ENCODE results near the gene CDKAL1. TPM values are rescaled to one million over a fixed set of nuclear protein-coding genes. Genes with fewer than 3 reads are reported as not detected.

CDKAL1 gene
- total and polyA plus RNA-seq, 2 of the 8 experiments (the other 6 are each of a cell fraction or from before 2014, with no cell fraction given) = 8.4 to 24.6 TPM

GRCh38 chr6:20569000-20569610 lies 34.8 kb downstream of the CDKAL1 start:
- Histone ChIP-seq H3K36me3 (ENCODE audit: control insufficient read depth in 2 of 4, insufficient read depth in 4 of 4, low read length in 3 of 4) (no peaks in the 10 kb centered on the region), H2BK12ac (ENCODE audit: low read depth, low read length) (no peak overlapping the region), H3K23me2 (ENCODE audit: low read depth, low read length) (no peaks in the 10 kb centered on the region), H2BK20ac (ENCODE audit: low read length) (no peak overlapping the region), H3K4me1 (replicated peaks in 1 of 4; ENCODE audit: control insufficient read depth in 3 of 4, insufficient read depth in 4 of 4, low read length in 3 of 4) (peaks cover 0 to 12% (median 1%) of the 10 kb centered on the region in 4 experiments; a peak in 1 of 7 replicates), H3K9ac (replicated peaks in 1 of 4; ENCODE audit: extremely low read depth in 1 of 4, low read depth in 3 of 4, low read length in 3 of 4) (no peak overlapping the region), H3K23ac (ENCODE audit: insufficient read length) (no peak overlapping the region), H3K79me2 (ENCODE audit: control insufficient read depth in 1 of 2, insufficient read depth in 2 of 2, low read length in 2 of 2) (no peaks in the 10 kb centered on the region; a peak in 1 of 4 replicates), H3K4me3 (ENCODE audit: extremely low read depth in 1 of 4, insufficient read depth in 2 of 4, low read depth in 3 of 4, low read length in 4 of 4) (no peak overlapping the region), H3K27me3 (replicated peaks in 1 of 4; ENCODE audit: control insufficient read depth in 3 of 4, extremely low read depth in 1 of 4, insufficient read depth in 3 of 4, low read length in 3 of 4) (no peaks in the 10 kb centered on the region), H2AFZ (ENCODE audit: low read length) (no peak overlapping the region), H2BK15ac (ENCODE audit: low read length) (no peak overlapping the region), H4K8ac (ENCODE audit: extremely low read depth, insufficient read depth, low read length) (no peak overlapping the region), H3K14ac (ENCODE audit: insufficient read length) (no peak overlapping the region), H4K5ac (ENCODE audit: insufficient read length, low read depth, low read length) (no peak overlapping the region), H3K27ac (ENCODE audit: low read depth, low read length) (no peak overlapping the region), H3K79me1 (ENCODE audit: low read depth, low read length) (no peaks in the 10 kb centered on the region), H2AK5ac (ENCODE audit: low read depth, low read length) (no peak overlapping the region), H4K91ac (replicated peaks; ENCODE audit: insufficient read length, low read length) (no peak overlapping the region), H3K4me2 (ENCODE audit: insufficient read depth in 1 of 2, low read depth in 2 of 2, low read length in 2 of 2) (no peak overlapping the region), H3K4ac (replicated peaks; ENCODE audit: insufficient read length, low read depth, low read length) (no peak overlapping the region), H3K9me3 (ENCODE audit: insufficient read depth in 2 of 2, low read depth in 1 of 2, low read length in 1 of 2) (no peaks in the 10 kb centered on the region), H3K18ac (ENCODE audit: extremely low read depth, low read length) (no peak overlapping the region), H2BK120ac (replicated peaks; ENCODE audit: low read depth, low read length) (no peak overlapping the region), H3K56ac (replicated peaks; ENCODE audit: insufficient read length, low read depth, low read length) (no peak overlapping the region), H4K20me1 (replicated peaks in 1 of 2; ENCODE audit: control insufficient read depth in 1 of 2, insufficient read depth in 2 of 2, low read length in 2 of 2) (no peaks in the 10 kb centered on the region), H2BK5ac (ENCODE audit: low read depth, low read length) (no peak overlapping the region)
- DNase-seq (ENCODE audit: low read depth in 1 of 2, low spot score in 2 of 2) = no peak
- ChIA-PET CTCF (ENCODE audit: partially characterized antibody) (no interaction called here), POLR2A (ENCODE audit: partially characterized antibody) (interaction anchor here (0.7 kb wide), 1 partner anchor 474 kb away, joined by 3 read pairs; no protein-coding TSS in a partner anchor)
- WGBS, 2 experiments (ENCODE audit: extremely low coverage in 1 of 2, insufficient coverage in 1 of 2, insufficient read length in 1 of 2, insufficient replicate concordance in 2 of 2, low coverage in 1 of 2, low lambda C conversion rate in 2 of 2, missing lambda C conversion rate in 1 of 2) = 77% methylated on average over 3 of the region's 3 CpGs; no CpG with 5 or more reads in 1 of the 2 experiments
- no peak for FAIRE-seq
- TF ChIP-seq ATF3 (IDR thresholded peaks at IDR 0.05; ENCODE audit: insufficient read depth, low read depth, low read length) (no peak), BRCA1 (IDR thresholded peaks at IDR 0.05; ENCODE audit: low read depth, low read length) (no peak), GTF2F1 (IDR thresholded peaks at IDR 0.05; ENCODE audit: borderline replicate concordance, low read depth, low read length) (no peak), NANOG (IDR thresholded peaks at IDR 0.05; ENCODE audit: insufficient read depth, low read depth, low read length, poor library complexity, severe bottlenecking) (no peak), SUZ12 (IDR thresholded peaks at IDR 0.05; ENCODE audit: low read length) (no peak), CBX8 (IDR thresholded peaks at IDR 0.05; ENCODE audit: borderline replicate concordance, low read depth, low read length) (no peak), TAF7 (optimal IDR thresholded peaks at IDR 0.05; ENCODE audit: borderline replicate concordance, low read depth, low read length) (no peak), RBBP5 (IDR thresholded peaks at IDR 0.05; ENCODE audit: borderline replicate concordance, low read depth, low read length) (no peak), BCL11A (IDR thresholded peaks at IDR 0.05; ENCODE audit: low read depth in 2 of 2, low read length in 2 of 2) (no peak), SIN3A (conservative IDR thresholded peaks at IDR 0.05 in 1 of 2, IDR thresholded peaks at IDR 0.05 in 1 of 2; ENCODE audit: low read depth in 1 of 2, low read length in 2 of 2) (no peak), SIRT6 (IDR thresholded peaks at IDR 0.05; ENCODE audit: low read length) (no peak), SIX5 (IDR thresholded peaks at IDR 0.05; ENCODE audit: low read depth, low read length) (no peak), FOSL1 (IDR thresholded peaks at IDR 0.05; ENCODE audit: insufficient read depth, low read depth, low read length) (no peak)

Data from H1 (cell line).